Spleen (tissue), 7 donors: ENCODE measurements around the gene GARNL3.

Experiments used
- POLR2A ChIP-seq, 3 donors: fragments of 450-650 bp; IDR thresholded peaks; one replicate each; pipeline ENCODE4 v1.5.1; 2017; ENCODE audit warnings: antibody characterized with exemption in 3 of 3, mild to moderate bottlenecking in 1 of 3
- TF ChIP-seq, protein P1 (sequence below), 11 experiments: fragments of 200-600 bp in 7 of 11; fragments of 450-650 bp in 4 of 11; sonication (generic) in 4 of 11; IDR thresholded peaks in 8 of 11; conservative IDR thresholded peaks in 3 of 11; 1 replicate in 7 of 11; 2 replicates in 4 of 11; pipeline versions ENCODE4 v1.4.0 to v1.8.0; 2016 to 2021; ENCODE audit warnings: antibody characterized with exemption in 11 of 11, inconsistent platforms in 4 of 11, mild to moderate bottlenecking in 1 of 11
- donor health status: DM: no; HTN: no; CAD: no; lungs with moderate emphysema.
- donor health status: DM: no; HTN: no; CAD: no.
- donor health status: DM: no; HTN: no; CAD: no.

DNA sequence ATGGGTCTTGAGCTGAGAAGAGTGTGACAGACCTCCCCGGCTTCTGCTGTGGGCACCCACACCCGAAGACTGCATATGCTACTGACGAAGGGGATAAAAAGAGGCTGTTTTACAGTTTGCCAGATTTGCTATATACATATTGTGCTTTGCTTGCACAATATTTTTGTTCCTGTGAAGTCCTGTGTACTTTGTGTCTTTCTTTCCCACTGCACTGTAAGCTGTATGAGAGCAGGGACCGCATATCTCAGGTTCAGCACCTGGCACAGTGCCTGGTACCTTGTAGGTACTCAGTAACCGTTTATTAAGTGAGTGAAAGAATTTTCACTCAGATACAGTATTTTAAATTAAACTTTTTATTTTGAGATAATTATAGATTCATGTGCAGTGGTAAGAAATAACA is 8.2 kb upstream of the GARNL3 start:
- TF ChIP-seq, protein P1, sequence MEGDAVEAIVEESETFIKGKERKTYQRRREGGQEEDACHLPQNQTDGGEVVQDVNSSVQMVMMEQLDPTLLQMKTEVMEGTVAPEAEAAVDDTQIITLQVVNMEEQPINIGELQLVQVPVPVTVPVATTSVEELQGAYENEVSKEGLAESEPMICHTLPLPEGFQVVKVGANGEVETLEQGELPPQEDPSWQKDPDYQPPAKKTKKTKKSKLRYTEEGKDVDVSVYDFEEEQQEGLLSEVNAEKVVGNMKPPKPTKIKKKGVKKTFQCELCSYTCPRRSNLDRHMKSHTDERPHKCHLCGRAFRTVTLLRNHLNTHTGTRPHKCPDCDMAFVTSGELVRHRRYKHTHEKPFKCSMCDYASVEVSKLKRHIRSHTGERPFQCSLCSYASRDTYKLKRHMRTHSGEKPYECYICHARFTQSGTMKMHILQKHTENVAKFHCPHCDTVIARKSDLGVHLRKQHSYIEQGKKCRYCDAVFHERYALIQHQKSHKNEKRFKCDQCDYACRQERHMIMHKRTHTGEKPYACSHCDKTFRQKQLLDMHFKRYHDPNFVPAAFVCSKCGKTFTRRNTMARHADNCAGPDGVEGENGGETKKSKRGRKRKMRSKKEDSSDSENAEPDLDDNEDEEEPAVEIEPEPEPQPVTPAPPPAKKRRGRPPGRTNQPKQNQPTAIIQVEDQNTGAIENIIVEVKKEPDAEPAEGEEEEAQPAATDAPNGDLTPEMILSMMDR (IDR thresholded peaks at IDR 0.05 in 8 of 11, conservative IDR thresholded peaks at IDR 0.05 in 3 of 11), result no peak
- TF ChIP-seq POLR2A (IDR thresholded peaks at IDR 0.05), result no peak
